RWPE1 (cell line): Measurements from ENCODE around the gene GIMAP7.

Source experiments
- CTCF ChIA-PET: fragments of 350-600 bp; sonication (Branson Sonifier 250); formaldehyde crosslinking; extraction: SDS; loops from one replicate; lab custom pipeline; 2021; lab: Yijun Ruan, JAX
- POLR2A ChIA-PET: fragments of 400-600 bp; formaldehyde crosslinking; extraction: SDS; loops from one replicate; lab custom pipeline; 2020; ENCODE audit warnings: antibody characterized with exemption; ENCODE audit not compliant: low non-redundant PET; lab: Yijun Ruan, JAX
- DNase-seq: peaks from one replicate; pipeline ENCODE4 v3.0.0; 2012; ENCODE audit warnings: low spot score
- H3K27ac ChIP-seq: fragments of 450-650 bp; 2 replicates; pipeline ENCODE4 v1.5.1; 2017
- TF ChIP-seq, protein P1 (sequence below): fragments of 450-650 bp; conservative IDR thresholded peaks from 2 replicates; pipeline ENCODE4 v1.5.1; 2017; ENCODE audit warnings: low read depth, mild to moderate bottlenecking

GIMAP7 gene

GRCh38 chr7:150567871-150568301 is 53.2 kb downstream of the GIMAP7 start:
- TF ChIP-seq, protein P1, sequence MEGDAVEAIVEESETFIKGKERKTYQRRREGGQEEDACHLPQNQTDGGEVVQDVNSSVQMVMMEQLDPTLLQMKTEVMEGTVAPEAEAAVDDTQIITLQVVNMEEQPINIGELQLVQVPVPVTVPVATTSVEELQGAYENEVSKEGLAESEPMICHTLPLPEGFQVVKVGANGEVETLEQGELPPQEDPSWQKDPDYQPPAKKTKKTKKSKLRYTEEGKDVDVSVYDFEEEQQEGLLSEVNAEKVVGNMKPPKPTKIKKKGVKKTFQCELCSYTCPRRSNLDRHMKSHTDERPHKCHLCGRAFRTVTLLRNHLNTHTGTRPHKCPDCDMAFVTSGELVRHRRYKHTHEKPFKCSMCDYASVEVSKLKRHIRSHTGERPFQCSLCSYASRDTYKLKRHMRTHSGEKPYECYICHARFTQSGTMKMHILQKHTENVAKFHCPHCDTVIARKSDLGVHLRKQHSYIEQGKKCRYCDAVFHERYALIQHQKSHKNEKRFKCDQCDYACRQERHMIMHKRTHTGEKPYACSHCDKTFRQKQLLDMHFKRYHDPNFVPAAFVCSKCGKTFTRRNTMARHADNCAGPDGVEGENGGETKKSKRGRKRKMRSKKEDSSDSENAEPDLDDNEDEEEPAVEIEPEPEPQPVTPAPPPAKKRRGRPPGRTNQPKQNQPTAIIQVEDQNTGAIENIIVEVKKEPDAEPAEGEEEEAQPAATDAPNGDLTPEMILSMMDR, result no peak
- H3K27ac ChIP-seq, result no peak overlapping the region
- ChIA-PET CTCF (no interaction called here), POLR2A (no interaction called here)
- DNase-seq, result no peak

DNA sequence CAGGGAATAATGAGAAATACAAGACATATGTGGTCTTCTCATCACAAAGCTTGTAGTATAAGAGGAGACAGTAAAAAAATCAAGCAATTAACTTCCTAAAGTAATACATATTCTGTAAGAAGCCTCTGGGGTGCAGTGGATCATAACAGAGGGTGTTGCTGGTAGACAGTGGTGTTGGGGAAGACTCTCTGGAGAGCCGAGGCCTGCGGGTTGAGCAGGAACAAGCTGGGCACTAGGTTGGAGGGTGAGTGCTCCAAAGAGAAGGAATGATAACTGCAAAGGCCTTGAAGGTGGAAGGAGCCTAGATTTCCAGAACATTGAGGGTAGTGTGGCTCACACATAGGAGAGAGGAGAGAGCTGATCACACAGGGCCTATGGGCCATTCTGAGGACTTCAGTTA is 54.0 kb downstream of the GIMAP7 start:
- ChIA-PET CTCF (no interaction called here), POLR2A (no interaction called here)
- TF ChIP-seq, protein P1, result no peak
- no peak overlapping the region for H3K27ac ChIP-seq
- no peak for DNase-seq

DNA sequence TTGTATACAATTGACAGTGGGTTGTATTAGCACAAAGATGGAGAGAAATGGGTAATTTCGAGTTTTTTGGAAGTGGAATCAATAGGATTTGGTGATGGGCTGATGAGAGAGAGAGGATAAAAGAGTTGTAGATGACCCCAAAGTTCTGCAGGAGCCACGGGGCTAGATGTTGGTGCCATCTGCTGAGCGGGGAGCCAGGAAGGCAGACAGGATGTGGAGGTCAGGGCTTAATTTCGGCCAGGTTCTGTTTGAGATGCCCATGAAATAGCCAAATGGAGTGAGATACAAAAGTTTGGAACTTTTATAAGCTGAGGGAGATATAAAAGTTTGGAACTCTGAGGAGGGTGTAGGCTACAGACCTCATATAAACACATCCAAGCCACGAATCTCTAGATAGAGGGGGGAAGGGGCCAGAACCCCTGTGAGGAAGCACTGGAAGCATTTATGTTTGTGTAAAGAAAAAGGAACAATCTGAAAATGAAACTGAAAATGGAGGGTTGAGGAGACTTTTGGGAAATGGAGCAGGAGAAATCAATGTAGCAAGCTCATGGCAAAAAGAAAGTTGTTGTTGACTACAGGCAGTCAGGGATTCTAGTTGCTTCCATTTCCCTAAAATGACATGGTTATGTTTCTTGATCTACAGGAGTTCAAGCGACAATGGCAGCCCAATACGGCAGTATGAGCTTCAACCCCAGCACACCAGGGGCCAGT is 54.7 kb downstream of the GIMAP7 start:
- DNase-seq, result no peak
- TF ChIP-seq, protein P1, result no peak
- POLR2A ChIA-PET, result no interaction called here
- H3K27ac ChIP-seq, result no peak overlapping the region
- CTCF ChIA-PET, result interaction anchor here (0.6 kb wide), 1 partner anchor 189 kb away, joined by 3 read pairs; no protein-coding TSS in a partner anchor
